NB4 (cell line): Measurements from ENCODE around the gene ADARB2.

ENCODE experiments used
- MAX ChIP-seq: IDR thresholded peaks from 2 replicates; pipeline ENCODE4 v1.6.1; 2011; ENCODE audit warnings: low read depth, low read length
- TF ChIP-seq, protein P1 (sequence below): IDR thresholded peaks from one replicate; pipeline ENCODE4 v1.5.1; 2012; ENCODE audit warnings: low read depth, low read length

- TF ChIP-seq, protein P1, sequence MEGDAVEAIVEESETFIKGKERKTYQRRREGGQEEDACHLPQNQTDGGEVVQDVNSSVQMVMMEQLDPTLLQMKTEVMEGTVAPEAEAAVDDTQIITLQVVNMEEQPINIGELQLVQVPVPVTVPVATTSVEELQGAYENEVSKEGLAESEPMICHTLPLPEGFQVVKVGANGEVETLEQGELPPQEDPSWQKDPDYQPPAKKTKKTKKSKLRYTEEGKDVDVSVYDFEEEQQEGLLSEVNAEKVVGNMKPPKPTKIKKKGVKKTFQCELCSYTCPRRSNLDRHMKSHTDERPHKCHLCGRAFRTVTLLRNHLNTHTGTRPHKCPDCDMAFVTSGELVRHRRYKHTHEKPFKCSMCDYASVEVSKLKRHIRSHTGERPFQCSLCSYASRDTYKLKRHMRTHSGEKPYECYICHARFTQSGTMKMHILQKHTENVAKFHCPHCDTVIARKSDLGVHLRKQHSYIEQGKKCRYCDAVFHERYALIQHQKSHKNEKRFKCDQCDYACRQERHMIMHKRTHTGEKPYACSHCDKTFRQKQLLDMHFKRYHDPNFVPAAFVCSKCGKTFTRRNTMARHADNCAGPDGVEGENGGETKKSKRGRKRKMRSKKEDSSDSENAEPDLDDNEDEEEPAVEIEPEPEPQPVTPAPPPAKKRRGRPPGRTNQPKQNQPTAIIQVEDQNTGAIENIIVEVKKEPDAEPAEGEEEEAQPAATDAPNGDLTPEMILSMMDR, result no peak
- no peak for TF ChIP-seq MAX
These were observed 603.8 kb downstream of the ADARB2 start for GRCh38 chr10:1133495-1134045.
